K562 (cell line): Measurements from ENCODE around the gene MFSD11. TPM values are rescaled to one million over a fixed set of nuclear protein-coding genes. Genes with fewer than 3 reads are reported as not detected.

Experiments used
- CHD2 ChIP-seq: IDR thresholded peaks from 2 replicates; pipeline ENCODE4 v1.6.1; 2011; ENCODE audit warnings: low read depth, low read length
- FOSL1 ChIP-seq: fragments of 200-800 bp; sonication (Bioruptor generic); conservative IDR thresholded peaks from 2 replicates; pipeline ENCODE4 v1.6.1; 2016; ENCODE audit warnings: missing genetic modification characterization, missing compliant biosample characterization
- GTF2A2 ChIP-seq: IDR thresholded peaks from 2 replicates; pipeline ENCODE4 v1.6.1; 2016; ENCODE audit warnings: mild to moderate bottlenecking, missing genetic modification characterization, missing compliant biosample characterization
- KDM2B ChIP-seq: fragments of 250-450 bp; sonication (Bioruptor Pico); IDR thresholded peaks from 2 replicates; pipeline ENCODE4 v1.8.0; 2021; ENCODE audit warnings: mild to moderate bottlenecking, moderate library complexity
- KHSRP ChIP-seq: fragments of 450-650 bp; IDR thresholded peaks from 2 replicates; pipeline ENCODE4 v1.6.1; 2017
- MYC ChIP-seq, 2 experiments: fragments of 250-450 bp in 1 of 2; sonication (Bioruptor Pico) in 1 of 2; IDR thresholded peaks; 2 replicates each; pipeline versions ENCODE4 v1.5.1 to v1.6.1; 2012 to 2021; ENCODE audit warnings: low read depth in 2 of 2, borderline replicate concordance in 1 of 2, improper control_type of control experiment in 1 of 2, low read length in 1 of 2, mild to moderate bottlenecking in 1 of 2, moderate library complexity in 1 of 2
- NFE2L1 ChIP-seq: fragments of 450-650 bp; IDR thresholded peaks from 2 replicates; pipeline ENCODE4 v1.6.1; 2016; ENCODE audit warnings: missing genetic modification characterization, low read depth, mild to moderate bottlenecking, missing compliant biosample characterization, moderate library complexity, borderline replicate concordance
- PHF8 ChIP-seq: fragments of 200-600 bp; sonication (generic); IDR thresholded peaks from 2 replicates; pipeline ENCODE4 v1.6.1; 2012; ENCODE audit warnings: mixed run types, mild to moderate bottlenecking, inconsistent platforms, low read length, moderate library complexity, borderline replicate concordance
- POLR2AphosphoS2 ChIP-seq: IDR thresholded peaks from 2 replicates; pipeline ENCODE4 v1.6.1; 2012; ENCODE audit warnings: low read length, improper control_type of control experiment
- SP1 ChIP-seq: sonication (generic); formaldehyde crosslinking; IDR thresholded peaks from 2 replicates; pipeline ENCODE4 v1.8.1; 2022; ENCODE audit warnings: mild to moderate bottlenecking, missing genetic modification reagents
- TEAD4 ChIP-seq, 2 experiments: sonication (generic) in 1 of 2; formaldehyde crosslinking in 1 of 2; IDR thresholded peaks; 2 replicates each; pipeline versions ENCODE4 v1.6.1 to v1.8.0; 2012 to 2022; ENCODE audit warnings: borderline replicate concordance in 1 of 2, inconsistent platforms in 1 of 2, low read length in 1 of 2, mild to moderate bottlenecking in 1 of 2, missing genetic modification reagents in 1 of 2
- polyA plus RNA-seq, 8 experiments: library from polyadenylated mRNA; depleted of rRNA in 4 of 8; stranded (reverse) in 5 of 8; unstranded in 3 of 8; fragments of >200 nt; fragmentation: Nextera tagmentation in 2 of 8; fragmentation: Illumina TruSeq in 1 of 8; extraction: Ambion mirVana in 2 of 8; extraction: Trizol in 1 of 8; gene quantifications; 2 replicates each; pipeline versions ENCODE4 v1.2.1 to v1.2.3, GENCODE V29; 2011 to 2014; ENCODE audit warnings: inconsistent platforms in 1 of 8, missing spikeins in 1 of 8
- total RNA-seq, 7 experiments: library from RNA; depleted of rRNA in 6 of 7; stranded (reverse); fragments of >200 nt in 6 of 7; fragmentation: Illumina TruSeq in 2 of 7; extraction: Trizol in 2 of 7; gene quantifications; 2 replicates each; pipeline versions ENCODE4 v1.2.1 to v1.2.3, GENCODE V29; 2011 to 2021; ENCODE audit warnings: low replicate concordance in 1 of 7
- TF ChIP-seq, protein P1 (sequence below), 2 experiments: fragments of 450-650 bp in 1 of 2; IDR thresholded peaks; 2 replicates each; pipeline ENCODE4 v1.6.1; 2011 to 2017; ENCODE audit warnings: low read depth in 2 of 2, antibody characterized with exemption in 1 of 2, borderline replicate concordance in 1 of 2, low read length in 1 of 2, mild to moderate bottlenecking in 1 of 2, mixed read lengths in 1 of 2; ENCODE audit not compliant: control insufficient read depth in 1 of 2
- TF ChIP-seq, protein P2 (sequence below): fragments of 450-650 bp; IDR thresholded peaks from 2 replicates; pipeline ENCODE4 v1.6.1; 2016; ENCODE audit warnings: low read depth, mild to moderate bottlenecking, moderate library complexity
- TF ChIP-seq, protein P3 (sequence below): fragments of 450-650 bp; IDR thresholded peaks from 2 replicates; pipeline ENCODE4 v1.6.1; 2016; ENCODE audit warnings: missing biosample characterization, missing genetic modification characterization
- TF ChIP-seq, protein P4 (sequence below): sonication (generic); formaldehyde crosslinking; IDR thresholded peaks from 2 replicates; pipeline ENCODE4 v1.8.0; 2022; ENCODE audit warnings: missing genetic modification reagents, mild to moderate bottlenecking, borderline replicate concordance
- TF ChIP-seq, protein P5 (sequence below): fragments of 250-450 bp; sonication (Bioruptor Pico); IDR thresholded peaks from 2 replicates; pipeline ENCODE4 v1.5.0; 2020; ENCODE audit warnings: mild to moderate bottlenecking, borderline replicate concordance

MFSD11 gene
- total and polyA plus RNA-seq, 9 of the 15 experiments (the other 6 are each of a cell fraction or from before 2014, with no cell fraction given), result 14.4 to 24.5 (median 19.9) TPM

DNA sequence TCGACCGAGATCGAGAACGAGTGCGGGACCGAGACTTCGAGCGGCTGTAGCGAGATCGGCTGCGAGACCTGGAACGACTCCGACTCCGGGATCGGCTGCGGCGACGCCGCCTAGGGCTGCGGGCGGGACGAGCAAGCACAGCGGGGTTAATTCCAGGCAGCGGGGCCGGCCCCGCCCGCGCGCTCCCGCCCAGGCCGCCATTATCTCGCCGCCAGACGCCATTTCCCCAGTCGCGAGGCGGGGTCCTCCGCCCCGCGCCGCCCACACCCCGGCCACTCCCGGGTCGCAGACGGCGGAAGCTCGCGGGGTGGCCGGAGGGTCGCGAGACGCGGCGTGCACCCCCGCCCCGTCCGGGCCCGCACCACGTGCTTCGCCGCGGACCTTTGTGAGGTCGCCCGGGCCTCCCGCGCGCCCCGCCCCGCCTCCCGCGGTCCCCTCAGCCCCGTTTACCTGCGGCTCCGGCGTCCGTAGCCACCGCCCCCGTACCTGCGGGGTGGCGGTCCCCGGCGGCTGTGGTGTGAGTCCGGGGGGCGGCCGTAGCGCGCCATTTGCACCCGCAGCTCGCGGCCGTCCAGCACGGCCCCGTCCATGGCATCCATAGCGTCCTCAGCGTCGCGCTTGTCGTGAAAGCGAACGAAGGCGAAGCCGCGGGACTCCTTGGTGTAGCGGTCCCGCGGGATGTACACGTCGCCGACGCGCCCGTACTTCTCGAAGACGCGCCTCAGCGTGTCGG is 1.4 kb upstream of the MFSD11 start (continued):
- TF ChIP-seq, protein P1, sequence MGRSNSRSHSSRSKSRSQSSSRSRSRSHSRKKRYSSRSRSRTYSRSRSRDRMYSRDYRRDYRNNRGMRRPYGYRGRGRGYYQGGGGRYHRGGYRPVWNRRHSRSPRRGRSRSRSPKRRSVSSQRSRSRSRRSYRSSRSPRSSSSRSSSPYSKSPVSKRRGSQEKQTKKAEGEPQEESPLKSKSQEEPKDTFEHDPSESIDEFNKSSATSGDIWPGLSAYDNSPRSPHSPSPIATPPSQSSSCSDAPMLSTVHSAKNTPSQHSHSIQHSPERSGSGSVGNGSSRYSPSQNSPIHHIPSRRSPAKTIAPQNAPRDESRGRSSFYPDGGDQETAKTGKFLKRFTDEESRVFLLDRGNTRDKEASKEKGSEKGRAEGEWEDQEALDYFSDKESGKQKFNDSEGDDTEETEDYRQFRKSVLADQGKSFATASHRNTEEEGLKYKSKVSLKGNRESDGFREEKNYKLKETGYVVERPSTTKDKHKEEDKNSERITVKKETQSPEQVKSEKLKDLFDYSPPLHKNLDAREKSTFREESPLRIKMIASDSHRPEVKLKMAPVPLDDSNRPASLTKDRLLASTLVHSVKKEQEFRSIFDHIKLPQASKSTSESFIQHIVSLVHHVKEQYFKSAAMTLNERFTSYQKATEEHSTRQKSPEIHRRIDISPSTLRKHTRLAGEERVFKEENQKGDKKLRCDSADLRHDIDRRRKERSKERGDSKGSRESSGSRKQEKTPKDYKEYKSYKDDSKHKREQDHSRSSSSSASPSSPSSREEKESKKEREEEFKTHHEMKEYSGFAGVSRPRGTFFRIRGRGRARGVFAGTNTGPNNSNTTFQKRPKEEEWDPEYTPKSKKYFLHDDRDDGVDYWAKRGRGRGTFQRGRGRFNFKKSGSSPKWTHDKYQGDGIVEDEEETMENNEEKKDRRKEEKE (IDR thresholded peaks at IDR 0.05; ENCODE audit: borderline replicate concordance in 1 of 2, control insufficient read depth in 1 of 2, low read depth in 2 of 2, low read length in 1 of 2), result no peak; a peak in 1 of 4 replicates
- TF ChIP-seq KHSRP (no peak), GTF2A2 (tag) (no peak), POLR2AphosphoS2 (peak; percentile 38; the same call in 1 of the 2 replicates), FOSL1 (tag) (no peak), PHF8 (no peak), TEAD4 (IDR thresholded peaks at IDR 0.05; ENCODE audit: low read length) (peak; percentile 72), TEAD4 (CRISPR knock-in tag; IDR thresholded peaks at IDR 0.05; ENCODE audit: borderline replicate concordance) (peak; percentile 48; the same call in 1 of the 2 replicates), SP1 (no peak), KDM2B (CRISPR knock-in tag) (no peak), NFE2L1 (tag) (no peak), CHD2 (no peak; the same call in none of the 2 replicates), MYC (IDR thresholded peaks at IDR 0.05; ENCODE audit: low read depth, low read length) (peak; percentile 96), MYC (CRISPR knock-in tag; IDR thresholded peaks at IDR 0.05; ENCODE audit: borderline replicate concordance, low read depth) (no peak)
- TF ChIP-seq, protein P2, sequence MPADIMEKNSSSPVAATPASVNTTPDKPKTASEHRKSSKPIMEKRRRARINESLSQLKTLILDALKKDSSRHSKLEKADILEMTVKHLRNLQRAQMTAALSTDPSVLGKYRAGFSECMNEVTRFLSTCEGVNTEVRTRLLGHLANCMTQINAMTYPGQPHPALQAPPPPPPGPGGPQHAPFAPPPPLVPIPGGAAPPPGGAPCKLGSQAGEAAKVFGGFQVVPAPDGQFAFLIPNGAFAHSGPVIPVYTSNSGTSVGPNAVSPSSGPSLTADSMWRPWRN, result no peak
- TF ChIP-seq, protein P3, sequence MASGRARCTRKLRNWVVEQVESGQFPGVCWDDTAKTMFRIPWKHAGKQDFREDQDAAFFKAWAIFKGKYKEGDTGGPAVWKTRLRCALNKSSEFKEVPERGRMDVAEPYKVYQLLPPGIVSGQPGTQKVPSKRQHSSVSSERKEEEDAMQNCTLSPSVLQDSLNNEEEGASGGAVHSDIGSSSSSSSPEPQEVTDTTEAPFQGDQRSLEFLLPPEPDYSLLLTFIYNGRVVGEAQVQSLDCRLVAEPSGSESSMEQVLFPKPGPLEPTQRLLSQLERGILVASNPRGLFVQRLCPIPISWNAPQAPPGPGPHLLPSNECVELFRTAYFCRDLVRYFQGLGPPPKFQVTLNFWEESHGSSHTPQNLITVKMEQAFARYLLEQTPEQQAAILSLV (tag), result no peak
- TF ChIP-seq, protein P4, sequence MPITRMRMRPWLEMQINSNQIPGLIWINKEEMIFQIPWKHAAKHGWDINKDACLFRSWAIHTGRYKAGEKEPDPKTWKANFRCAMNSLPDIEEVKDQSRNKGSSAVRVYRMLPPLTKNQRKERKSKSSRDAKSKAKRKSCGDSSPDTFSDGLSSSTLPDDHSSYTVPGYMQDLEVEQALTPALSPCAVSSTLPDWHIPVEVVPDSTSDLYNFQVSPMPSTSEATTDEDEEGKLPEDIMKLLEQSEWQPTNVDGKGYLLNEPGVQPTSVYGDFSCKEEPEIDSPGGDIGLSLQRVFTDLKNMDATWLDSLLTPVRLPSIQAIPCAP (CRISPR knock-in tag), result no peak
- TF ChIP-seq, protein P5, sequence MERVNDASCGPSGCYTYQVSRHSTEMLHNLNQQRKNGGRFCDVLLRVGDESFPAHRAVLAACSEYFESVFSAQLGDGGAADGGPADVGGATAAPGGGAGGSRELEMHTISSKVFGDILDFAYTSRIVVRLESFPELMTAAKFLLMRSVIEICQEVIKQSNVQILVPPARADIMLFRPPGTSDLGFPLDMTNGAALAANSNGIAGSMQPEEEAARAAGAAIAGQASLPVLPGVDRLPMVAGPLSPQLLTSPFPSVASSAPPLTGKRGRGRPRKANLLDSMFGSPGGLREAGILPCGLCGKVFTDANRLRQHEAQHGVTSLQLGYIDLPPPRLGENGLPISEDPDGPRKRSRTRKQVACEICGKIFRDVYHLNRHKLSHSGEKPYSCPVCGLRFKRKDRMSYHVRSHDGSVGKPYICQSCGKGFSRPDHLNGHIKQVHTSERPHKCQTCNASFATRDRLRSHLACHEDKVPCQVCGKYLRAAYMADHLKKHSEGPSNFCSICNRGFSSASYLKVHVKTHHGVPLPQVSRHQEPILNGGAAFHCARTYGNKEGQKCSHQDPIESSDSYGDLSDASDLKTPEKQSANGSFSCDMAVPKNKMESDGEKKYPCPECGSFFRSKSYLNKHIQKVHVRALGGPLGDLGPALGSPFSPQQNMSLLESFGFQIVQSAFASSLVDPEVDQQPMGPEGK, result no peak
